NK-92 (cell line): Measurements from ENCODE around the gene RNASE3.
"Not testable (repeated sequence)": the region's sequence is repeated elsewhere in the genome, so short reads cannot be mapped to it uniquely, and the experiment has no call there.

Experiments used
- DNase-seq: peaks from one replicate; lab custom pipeline; 2025; ENCODE audit not compliant: unreplicated experiment; lab: John Stamatoyannopoulos, UW

The RNASE3 gene

DNA sequence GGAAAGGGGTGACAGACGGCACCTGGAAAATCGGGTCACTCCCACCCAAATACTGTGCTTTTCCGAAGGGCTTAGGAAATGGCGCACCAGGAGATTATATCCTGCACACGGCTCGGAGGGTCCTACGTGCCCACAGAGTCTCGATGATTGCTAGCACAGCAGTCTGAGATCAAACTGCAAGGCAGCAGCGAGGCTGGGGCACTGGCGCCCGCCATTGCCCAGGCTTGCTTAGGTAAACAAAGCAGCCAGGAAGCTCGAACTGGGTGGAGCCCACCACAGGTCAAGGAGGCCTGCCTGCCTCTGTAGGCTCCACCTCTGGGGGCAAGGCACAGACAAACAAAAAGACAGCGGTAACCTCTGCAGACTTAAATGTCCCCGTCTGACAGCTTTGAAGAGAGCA is 19.6 kb downstream of the RNASE3 start:
- not testable (repeated sequence) for DNase-seq

DNA sequence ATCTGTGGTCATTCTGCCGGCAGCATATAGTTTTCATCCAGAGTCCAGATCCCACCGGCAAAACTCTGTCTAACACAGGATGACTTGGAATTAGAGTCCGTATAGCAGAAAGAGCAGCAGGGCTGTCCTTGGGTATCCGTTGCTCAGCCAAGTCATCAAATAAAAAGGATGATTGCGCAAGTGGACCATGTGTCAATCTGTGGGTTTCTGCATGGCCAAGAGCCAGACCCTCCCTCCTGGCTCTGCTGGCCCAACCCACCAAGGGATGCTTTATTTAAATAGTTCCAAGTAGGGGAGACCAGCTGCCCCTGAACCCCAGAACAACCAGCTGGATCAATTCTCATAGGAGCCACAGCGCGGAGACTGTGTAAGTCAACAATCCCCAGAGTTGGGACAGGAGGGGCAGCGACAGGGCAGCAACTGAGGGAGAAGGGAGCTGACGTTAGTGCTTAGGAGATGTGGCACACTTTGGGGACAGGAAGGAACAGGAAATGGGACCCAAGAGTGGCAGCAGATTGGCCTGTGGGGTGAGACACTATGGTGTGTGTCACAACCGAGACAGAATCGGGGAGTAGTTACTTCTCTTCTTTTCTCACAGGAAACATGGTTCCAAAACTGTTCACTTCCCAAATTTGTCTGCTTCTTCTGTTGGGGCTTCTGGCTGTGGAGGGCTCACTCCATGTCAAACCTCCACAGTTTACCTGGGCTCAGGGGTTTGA is 28.0 kb downstream of the RNASE3 start:
- not testable (repeated sequence) for DNase-seq

DNA sequence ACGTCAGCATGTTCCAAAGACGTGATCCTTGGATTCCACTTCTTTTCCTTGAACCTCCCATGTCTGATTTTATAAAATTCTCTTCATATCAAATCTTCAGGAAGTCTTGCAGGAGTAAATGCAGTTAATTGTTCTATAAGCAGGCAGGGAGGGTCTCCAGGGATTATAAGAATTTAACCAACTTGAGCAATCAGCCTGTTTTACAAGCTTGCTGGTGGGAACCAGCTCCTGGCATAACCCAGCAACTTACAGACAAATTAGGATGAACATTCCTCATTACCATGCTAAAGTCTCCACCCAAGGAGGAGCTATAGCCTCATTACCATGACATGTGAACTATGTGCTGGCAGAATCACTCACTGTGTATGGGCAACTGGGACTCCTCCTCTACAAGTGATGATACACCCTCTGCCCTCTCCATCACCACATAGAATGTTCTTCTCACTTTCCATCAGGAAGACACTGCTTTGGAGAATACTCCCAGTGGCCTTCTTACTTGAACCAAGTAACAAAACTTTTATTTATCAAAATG is 32.6 kb downstream of the RNASE3 start:
- not testable (repeated sequence) for DNase-seq

DNA sequence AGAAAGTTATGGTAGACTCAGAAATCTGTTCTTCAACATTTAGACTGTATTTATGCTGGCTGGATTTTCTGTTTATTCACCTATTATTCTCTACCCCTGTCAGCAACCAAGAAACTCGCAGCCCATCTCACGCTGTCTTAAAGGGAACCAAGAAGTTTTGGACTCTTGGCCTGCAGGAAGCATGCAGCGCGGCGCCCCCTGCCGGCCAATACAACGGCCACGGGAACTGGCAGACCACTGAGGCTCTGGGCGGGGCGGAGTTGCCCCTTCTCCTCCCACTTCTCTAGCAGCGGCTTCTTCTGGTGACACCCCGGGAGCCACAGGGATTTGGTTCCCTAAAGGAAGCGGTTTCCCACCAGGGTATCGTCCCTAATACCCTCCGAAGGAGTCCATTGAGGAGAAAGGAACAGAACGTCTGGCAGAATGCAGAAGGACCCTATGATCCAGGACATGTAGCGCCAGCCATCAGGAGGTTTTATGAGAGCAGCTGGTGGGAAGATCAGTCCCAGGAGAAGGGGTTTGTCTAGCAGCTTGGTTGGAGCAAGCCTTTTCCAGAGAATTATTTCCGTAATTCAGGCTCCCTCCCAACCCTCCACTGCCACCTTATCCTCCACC is 43.1 kb downstream of the RNASE3 start:
- DNase-seq: no peak

DNA sequence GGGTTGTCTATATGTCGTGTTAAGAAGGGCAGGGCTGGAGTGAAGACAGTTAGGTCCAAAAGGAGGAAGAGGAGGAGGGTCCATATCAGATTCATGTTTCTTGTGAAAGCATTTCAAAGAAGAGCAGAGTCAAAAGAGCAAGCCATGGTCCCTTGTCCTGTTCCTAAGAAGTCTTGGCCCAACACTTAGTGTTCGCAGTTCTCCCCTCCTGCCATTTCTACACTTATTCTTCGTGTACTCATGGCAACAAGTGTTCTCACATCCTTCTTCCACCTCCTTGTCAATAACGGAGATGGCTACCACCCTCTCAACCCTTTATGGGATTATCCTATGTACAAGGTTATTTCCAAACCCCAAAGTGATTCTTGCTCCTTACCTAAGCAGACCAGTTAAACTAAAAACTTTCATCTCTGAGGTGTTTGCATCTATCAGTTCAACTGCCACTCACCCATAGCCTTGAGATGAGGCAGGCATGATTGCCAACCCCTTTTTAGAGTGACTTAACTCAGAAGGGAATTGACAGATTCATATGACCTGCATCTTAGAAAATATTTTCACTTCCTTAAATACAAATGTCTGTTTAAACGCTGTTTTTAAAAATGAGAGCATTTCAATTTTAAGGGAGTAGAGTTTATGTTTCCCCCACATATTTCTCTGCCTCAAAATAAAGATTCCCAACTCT is 44.3 kb downstream of the RNASE3 start:
- no peak for DNase-seq
